ENCODE results near the gene RBPJL.

Gene RBPJL

GRCh38 chr20:45293041-45294002 lies 13.3 kb upstream of the RBPJL start:
- DNase-seq (ENCODE audit: low spot score), result peak; percentile 90

- DNase-seq (ENCODE audit: low spot score), result no peak
Observed at GRCh38 chr20:45294003-45294368, 12.7 kb upstream of the RBPJL start.

GRCh38 chr20:45294659-45295058 lies 12.0 kb upstream of the RBPJL start:
- no peak for DNase-seq (ENCODE audit: low spot score)

GRCh38 chr20:45297786-45298497 lies 8.7 kb upstream of the RBPJL start:
- DNase-seq (ENCODE audit: low spot score), result no peak

- no peak for DNase-seq (ENCODE audit: low spot score)
Observed at GRCh38 chr20:45299786-45300185, 6.9 kb upstream of the RBPJL start.

- DNase-seq (ENCODE audit: low spot score), result no peak
Observed at GRCh38 chr20:45300961-45301360, 5.7 kb upstream of the RBPJL start.

GRCh38 chr20:45301824-45302271 lies 4.8 kb upstream of the RBPJL start:
- DNase-seq (ENCODE audit: low spot score), result no peak

GRCh38 chr20:45303586-45304463 lies 2.8 kb upstream of the RBPJL start:
- no peak for DNase-seq (ENCODE audit: low spot score)

GRCh38 chr20:45304464-45304999 lies 2.1 kb upstream of the RBPJL start:
- no peak for DNase-seq (ENCODE audit: low spot score)

- no peak for DNase-seq (ENCODE audit: low spot score)
Observed at GRCh38 chr20:45305262-45305661, 1.4 kb upstream of the RBPJL start.

- no peak for DNase-seq (ENCODE audit: low spot score)
Observed at GRCh38 chr20:45307076-45307640, 518 bp downstream of the RBPJL start.

- DNase-seq (ENCODE audit: low spot score), result no peak
Observed at GRCh38 chr20:45308117-45308778, 1.6 kb downstream of the RBPJL start, which contains the start of gene MATN4. Gene MATN4, minus strand, starts transcription at chr20:45308299. Its CDS starts 2,717 bp downstream, at chr20:45305582.

GRCh38 chr20:45309075-45309474 lies 2.4 kb downstream of the RBPJL start:
- DNase-seq (ENCODE audit: low spot score), result no peak

GRCh38 chr20:45311589-45312211 lies 5.1 kb downstream of the RBPJL start:
- DNase-seq (ENCODE audit: low spot score), result peak; percentile 59

GRCh38 chr20:45312241-45312640 lies 5.6 kb downstream of the RBPJL start:
- DNase-seq (ENCODE audit: low spot score), result no peak

GRCh38 chr20:45313065-45313695 lies 6.5 kb downstream of the RBPJL start:
- no peak for DNase-seq (ENCODE audit: low spot score)

GRCh38 chr20:45313943-45314342 lies 7.3 kb downstream of the RBPJL start:
- DNase-seq (ENCODE audit: low spot score), result no peak

GRCh38 chr20:45315672-45316071 lies 9.0 kb downstream of the RBPJL start:
- DNase-seq (ENCODE audit: low spot score), result no peak

GRCh38 chr20:45316150-45317080 lies 9.8 kb downstream of the RBPJL start:
- no peak for DNase-seq (ENCODE audit: low spot score)

Data from COLO829 (cell line).